GM10266 (cell line): ENCODE data around the gene FBRSL1.
A peak's percentile ranks its signal among the peaks of the same experiment; 100 is the strongest.

Experiments
- DNase-seq: peaks from one replicate; pipeline ENCODE4 v3.0.0; 2012; ENCODE audit errors: extremely low spot score
- CTCF ChIP-seq: IDR thresholded peaks from 2 replicates; pipeline ENCODE4 v1.5.1; 2012; ENCODE audit warnings: mild to moderate bottlenecking, low read depth; ENCODE audit not compliant: control insufficient read depth, insufficient read depth; ENCODE audit errors: missing control alignments

Gene FBRSL1

GRCh38 chr12:132506328-132507160 lies 16.6 kb downstream of the FBRSL1 start:
- DNase-seq, result peak; percentile 91
- no peak for TF ChIP-seq CTCF

- TF ChIP-seq CTCF, result no peak
Measured at GRCh38 chr12:132507161-132507538, 17.2 kb downstream of the FBRSL1 start.

GRCh38 chr12:132507656-132508490 lies 17.9 kb downstream of the FBRSL1 start:
- no peak for DNase-seq
- no peak for TF ChIP-seq CTCF

More at GRCh38 chr12:132507161-132507538, 17.2 kb downstream of the FBRSL1 start:
- no peak for DNase-seq

GRCh38 chr12:132508491-132508740 lies 18.5 kb downstream of the FBRSL1 start:
- TF ChIP-seq CTCF, result no peak
- DNase-seq, result no peak

GRCh38 chr12:132508860-132509732 lies 19.1 kb downstream of the FBRSL1 start:
- DNase-seq, result no peak
- TF ChIP-seq CTCF, result no peak

- DNase-seq, result no peak
- TF ChIP-seq CTCF, result no peak
Measured at GRCh38 chr12:132510111-132510724, 20.3 kb downstream of the FBRSL1 start.
